CD1c-positive myeloid dendritic cell (primary cell): ENCODE data around the gene GPER1.

ENCODE experiments used
- DNase-seq: peaks from one replicate; pipeline ENCODE4 v3.0.0-alpha.2; 2016; ENCODE audit errors: extremely low spot score

The GPER1 gene

DNA sequence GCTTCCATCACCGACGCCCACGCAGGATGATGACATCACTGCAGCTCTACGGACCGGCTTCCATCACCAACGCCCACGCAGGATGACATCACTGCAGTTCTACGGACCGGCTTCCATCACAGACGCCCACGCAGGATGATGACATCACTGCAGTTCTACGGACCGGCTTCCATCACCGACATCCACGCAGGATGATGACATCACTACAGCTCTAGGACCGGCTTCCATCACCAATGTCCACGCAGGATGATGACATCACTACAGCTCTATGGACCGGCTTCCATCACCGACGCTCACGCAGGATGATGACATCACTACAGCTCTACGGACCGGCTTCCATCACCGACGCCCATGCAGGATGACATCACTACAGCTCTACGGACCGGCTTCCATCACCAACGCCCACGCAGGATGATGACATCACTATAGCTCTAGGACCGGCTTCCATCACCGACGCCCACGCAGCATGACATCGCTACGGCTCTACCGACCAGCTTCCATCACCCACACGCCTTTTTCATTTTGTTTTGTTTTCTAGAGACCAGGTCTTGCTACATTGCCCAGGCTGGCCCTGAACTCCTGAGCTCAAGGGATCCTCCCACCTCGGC, 29.5 kb downstream of the GPER1 start:
- peak; percentile 30 for DNase-seq

- no peak for DNase-seq
These were observed 31.3 kb downstream of the GPER1 start for GRCh38 chr7:1119201-1119600.

DNA sequence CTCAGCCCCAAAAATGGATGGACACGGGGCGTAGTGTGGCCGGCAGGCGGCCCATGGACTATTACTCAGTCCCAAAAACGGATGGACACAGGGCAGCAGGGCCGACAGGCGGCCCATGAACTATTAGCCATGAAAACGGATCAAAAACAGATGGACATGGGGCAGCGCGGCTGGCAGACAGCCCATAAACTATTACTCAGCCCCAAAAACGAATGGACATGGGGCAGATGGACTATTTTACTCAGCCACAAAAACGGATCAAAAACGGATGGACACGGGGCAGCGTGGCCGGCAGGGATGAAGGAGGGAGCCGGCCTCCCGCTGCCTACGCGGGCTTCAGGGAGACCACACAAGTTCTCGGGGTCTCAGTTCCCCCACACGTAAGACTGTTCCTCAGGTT, 32.9 kb downstream of the GPER1 start:
- DNase-seq, result no peak

DNA sequence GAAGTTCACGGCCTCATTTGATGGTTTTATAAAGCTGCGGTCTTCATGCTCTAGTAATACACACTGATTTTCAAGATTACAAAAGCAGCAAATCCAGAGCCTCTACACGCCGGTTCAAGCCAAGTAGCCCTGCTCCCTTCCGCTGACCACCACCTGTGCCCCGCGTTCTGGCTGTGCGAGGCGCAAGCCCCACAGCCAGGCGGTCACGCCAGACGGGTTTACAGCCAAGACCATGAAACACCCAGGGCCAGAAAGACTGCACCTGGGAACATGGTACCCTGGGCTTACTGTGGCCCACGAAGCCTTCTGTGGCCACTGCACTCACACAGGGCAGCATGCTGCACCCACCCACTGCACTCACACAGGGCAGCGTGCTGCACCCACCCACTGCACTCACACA, 33.6 kb downstream of the GPER1 start:
- no peak for DNase-seq

- DNase-seq, result no peak
These were observed 34.2 kb downstream of the GPER1 start for GRCh38 chr7:1121886-1122831.

GRCh38 chr7:1122832-1123501, 35.1 kb downstream of the GPER1 start:
- DNase-seq, result no peak

- DNase-seq, result no peak
These were observed 35.8 kb downstream of the GPER1 start for GRCh38 chr7:1123715-1124114.

DNA sequence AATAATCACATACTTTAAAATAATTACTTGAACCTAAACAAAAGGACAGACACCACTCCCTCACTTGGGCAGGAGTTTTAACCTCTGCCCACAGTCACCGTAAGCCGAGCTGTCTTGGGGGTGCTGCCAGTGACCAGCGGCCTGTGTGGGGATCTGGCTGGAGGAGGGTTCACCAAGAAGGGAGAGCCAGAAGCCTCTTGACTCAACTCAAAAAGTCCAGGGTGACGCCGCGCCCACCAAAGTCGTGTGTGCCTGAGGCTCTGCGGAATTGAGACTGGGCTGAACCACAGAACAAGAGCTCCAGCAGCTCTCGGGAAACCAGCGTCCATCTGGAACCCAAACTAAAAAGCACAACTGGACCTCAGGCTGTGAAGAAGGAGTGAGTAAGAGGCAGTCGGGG, 36.3 kb downstream of the GPER1 start:
- no peak for DNase-seq

DNA sequence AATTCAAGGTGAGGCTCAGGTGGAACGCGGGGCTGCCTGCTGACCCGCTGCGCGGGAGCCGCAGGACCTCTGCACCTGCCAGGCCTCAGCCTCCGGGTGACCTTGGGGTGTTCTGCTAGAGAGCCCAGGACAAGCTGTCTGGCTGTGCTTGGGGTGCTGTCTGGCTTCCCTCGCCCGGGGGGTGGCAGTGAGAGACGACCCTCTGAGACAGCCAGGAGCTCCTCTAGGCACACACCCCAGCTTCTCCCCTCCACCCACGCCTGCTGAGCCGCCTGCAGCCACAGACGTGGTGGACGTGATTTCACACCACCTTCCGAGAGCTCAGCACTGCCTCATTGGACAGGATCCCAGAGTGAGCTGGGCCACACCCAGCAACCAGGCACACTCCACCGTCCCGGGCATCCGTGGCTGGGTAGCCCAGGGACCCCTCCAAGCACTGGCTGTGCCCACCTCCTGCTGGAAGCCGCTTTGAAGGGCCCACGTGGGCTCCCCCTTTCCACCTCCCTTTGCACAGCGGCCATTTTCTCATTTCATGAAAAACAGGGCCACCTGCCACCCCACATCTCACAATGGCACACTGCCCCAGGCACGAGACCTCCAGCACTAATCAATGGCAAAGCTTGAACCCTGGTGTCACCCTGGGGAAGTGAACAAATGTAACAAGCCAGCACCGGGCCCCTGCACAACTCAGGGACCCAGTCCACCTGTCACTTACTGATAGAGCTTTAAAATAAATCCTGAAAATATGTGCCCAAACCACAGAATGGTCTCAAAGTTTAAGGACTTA, 37.1 kb downstream of the GPER1 start:
- no peak for DNase-seq

DNA sequence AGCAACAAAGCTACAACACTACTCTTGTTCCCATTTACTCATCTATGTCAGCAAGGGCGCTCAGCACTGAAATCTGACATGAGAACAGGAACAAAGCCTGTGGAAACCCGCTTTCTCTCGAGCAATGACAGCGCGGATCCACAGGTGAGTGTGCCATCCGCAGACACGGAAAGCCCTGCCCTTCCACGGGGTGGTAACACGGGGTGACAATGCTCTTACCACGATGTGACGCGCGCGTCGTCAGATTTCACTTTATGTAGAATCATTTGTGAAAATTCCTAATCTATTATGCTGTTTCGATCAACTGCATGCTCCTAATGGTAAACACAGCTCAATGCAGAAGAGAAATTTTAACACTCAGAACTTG, 37.7 kb downstream of the GPER1 start:
- no peak for DNase-seq

DNA sequence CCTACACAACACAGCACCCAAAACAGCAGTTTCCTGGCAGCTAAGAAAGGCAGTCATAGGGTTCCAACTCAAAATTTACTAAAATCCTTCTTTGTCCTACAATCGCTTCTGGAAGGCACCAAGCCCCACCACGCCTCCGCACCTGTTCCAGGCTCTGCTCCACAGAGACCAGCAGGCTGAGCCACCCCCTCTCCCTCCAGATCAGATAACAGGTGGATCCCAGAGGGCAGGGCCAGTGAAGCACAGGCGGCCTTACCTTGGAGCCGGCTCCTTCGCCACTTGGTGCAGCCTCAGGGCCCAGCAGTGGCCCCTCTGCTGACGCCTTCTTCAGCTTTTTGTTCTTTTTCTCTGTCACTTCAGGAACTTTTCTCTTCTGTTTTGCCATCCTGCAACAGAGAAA, 39.1 kb downstream of the GPER1 start:
- DNase-seq, result no peak

DNA sequence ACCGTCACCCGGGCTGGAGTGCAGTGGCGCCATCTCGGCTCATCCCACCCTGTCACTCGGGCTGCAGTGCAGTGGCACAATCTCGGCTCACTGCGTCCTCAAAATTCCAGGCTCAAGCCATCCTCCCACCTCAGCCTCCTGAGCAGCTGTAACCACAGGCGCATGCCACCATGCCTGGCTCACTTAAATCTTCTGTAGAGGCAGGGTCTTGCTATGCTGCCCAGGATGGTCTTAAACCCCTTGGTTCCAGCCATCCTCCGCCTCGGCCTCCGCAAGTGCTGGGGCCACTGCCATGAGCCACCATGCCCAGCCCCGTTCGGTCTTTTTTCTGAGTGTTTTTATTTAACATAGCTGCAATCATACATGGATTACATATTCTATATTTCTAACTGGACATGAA, 41.5 kb downstream of the GPER1 start:
- no peak for DNase-seq

DNA sequence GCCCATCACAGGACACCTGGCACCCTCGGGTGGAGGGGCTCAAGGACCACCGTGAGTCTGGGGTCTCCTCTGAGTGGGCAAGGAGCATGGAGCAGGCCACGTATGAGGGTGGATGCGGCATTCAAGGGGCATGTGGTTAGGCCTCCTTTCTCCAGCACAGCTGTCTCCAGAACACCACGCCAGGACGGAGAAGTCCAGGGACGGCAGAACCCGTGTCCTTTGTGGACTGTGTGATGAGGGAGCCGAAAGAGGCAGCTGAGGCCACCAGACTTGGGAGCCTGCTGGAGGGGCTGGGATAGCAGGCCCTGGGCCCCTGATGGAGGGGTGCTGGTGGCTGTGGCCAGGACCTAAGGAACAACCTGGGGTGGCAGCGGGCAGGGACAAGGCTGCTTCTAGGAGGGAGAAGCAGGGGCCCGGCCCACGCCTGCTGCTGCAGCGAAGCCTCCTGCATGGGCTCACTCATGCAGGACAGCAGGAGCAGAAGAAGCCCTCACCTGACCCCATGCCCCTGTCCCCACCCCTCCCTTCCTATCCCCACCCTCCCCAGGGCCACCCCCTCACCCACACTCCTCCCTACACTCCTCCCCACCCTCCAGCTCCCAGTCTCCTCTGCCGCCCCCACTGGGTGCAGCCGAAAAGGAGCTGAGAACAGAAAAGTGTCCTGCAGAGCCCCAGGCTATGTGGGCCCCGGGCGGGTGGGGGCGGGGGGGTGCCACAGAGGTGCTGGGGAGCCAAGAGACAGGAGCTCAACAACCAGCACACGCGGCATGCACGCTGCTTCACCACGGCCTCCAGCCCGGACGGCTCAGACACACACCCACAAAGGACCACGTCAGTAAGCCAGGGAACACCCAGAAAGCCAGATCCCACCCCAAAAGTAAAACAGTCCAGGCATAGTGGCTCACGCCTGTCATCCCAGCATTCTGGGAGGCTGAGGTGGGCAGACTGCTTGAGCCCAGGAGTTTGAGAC, 42.4 kb downstream of the GPER1 start:
- DNase-seq, result no peak

GRCh38 chr7:1131471-1132265, 43.8 kb downstream of the GPER1 start:
- no peak for DNase-seq

DNA sequence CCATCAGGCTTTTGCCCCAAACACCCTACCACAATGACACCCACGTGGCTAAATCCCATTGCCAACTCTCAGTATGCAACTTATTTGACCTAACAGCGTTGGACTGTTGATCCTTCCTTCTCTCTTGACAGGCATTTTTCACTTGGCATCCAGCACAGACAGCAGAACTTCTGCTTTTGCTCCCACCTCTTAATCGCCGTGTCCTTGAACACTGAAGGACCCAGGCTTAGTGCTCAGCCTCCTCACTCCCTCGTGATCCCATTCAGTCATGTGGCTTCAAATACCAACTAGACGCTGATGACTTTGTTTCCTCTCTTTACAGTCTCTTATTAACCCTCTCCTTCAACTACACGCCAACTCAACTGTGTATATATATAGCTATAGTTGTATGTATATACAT, 47.0 kb downstream of the GPER1 start:
- peak; percentile 33 for DNase-seq

DNA sequence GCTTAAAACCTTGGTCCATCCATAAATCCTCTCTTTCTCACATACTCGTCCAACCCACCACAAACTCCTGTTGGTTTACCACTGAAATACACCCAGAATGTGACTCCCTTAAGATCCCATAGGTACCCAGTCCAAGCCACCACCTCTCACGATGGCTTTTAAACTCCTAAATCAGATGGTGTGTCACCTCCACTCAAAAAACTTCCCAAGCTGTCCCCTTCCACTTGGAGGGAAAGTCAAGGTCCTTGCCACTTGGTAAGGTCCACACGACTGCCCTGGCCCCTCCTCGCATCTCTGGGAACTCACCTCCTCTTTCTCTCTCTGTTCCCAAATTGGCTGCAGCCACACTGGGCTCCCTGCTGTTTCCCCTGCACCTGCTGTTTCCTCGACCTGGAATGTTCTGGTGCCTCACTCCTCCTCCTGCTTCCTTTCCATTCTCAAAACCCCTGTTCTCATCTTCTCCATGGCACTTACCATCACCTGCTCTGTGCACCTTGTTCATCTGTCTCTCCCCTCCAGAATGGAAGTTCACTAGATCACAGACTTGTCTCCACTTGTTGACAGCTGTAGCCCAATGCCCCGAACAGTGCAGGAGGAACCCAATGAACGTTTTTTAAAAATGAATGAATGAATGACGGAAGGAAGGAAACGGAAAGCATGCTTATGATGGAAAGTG, 49.1 kb downstream of the GPER1 start:
- no peak for DNase-seq

- DNase-seq, result no peak
These were observed 49.7 kb downstream of the GPER1 start for GRCh38 chr7:1137517-1138167.

GRCh38 chr7:1140476-1141104, 52.7 kb downstream of the GPER1 start:
- DNase-seq, result no peak
